Glutamatergic neuron (in vitro differentiated cells): Measurements from ENCODE around the gene DTX4. TPM values are rescaled to one million over a fixed set of nuclear protein-coding genes. Genes with fewer than 3 reads are reported as not detected.

Source experiments
- DNase-seq: peaks from one replicate; pipeline ENCODE4 v3.0.0; 2022
- H3K27ac Mint-ChIP-seq: one replicate; pipeline ENCODE4 v1.8.0; 2020; ENCODE audit warnings: mild to moderate bottlenecking, mixed read lengths, inconsistent platforms; ENCODE audit not compliant: unreplicated experiment
- H3K27me3 Mint-ChIP-seq: one replicate; pipeline ENCODE4 v1.8.0; 2020; ENCODE audit warnings: mild to moderate bottlenecking, moderate library complexity, mixed read lengths, inconsistent platforms; ENCODE audit not compliant: unreplicated experiment
- H3K36me3 Mint-ChIP-seq: one replicate; pipeline ENCODE4 v1.8.0; 2020; ENCODE audit warnings: mild to moderate bottlenecking, mixed read lengths, inconsistent platforms; ENCODE audit not compliant: unreplicated experiment
- H3K4me1 Mint-ChIP-seq: one replicate; pipeline ENCODE4 v1.8.0; 2020; ENCODE audit warnings: mild to moderate bottlenecking, low read depth, mixed read lengths, inconsistent platforms; ENCODE audit not compliant: unreplicated experiment
- H3K4me3 Mint-ChIP-seq: one replicate; pipeline ENCODE4 v1.8.0; 2020; ENCODE audit warnings: mild to moderate bottlenecking, mixed read lengths, inconsistent platforms; ENCODE audit not compliant: unreplicated experiment
- H3K9me3 Mint-ChIP-seq: one replicate; pipeline ENCODE4 v1.8.0; 2020; ENCODE audit warnings: mild to moderate bottlenecking, moderate library complexity, mixed read lengths, inconsistent platforms; ENCODE audit not compliant: unreplicated experiment
- CTCF ChIP-seq: fragments of 200-600 bp; sonication (generic); IDR thresholded peaks from one replicate; pipeline ENCODE4 v1.5.0; 2021; ENCODE audit not compliant: partially characterized antibody, unreplicated experiment
- total RNA-seq: library from RNA; stranded (reverse); fragmentation: NEBNext Ultra II Directional; extraction: Animal tissue kit (Norgen Biotek cat#: 25700); gene quantifications from one replicate; pipeline ENCODE4 v1.2.1, GENCODE V29; 2021; ENCODE audit not compliant: unreplicated experiment

DTX4 gene
- total RNA-seq, 1 donor from 2014 or later, result 4.1 TPM

GRCh38 chr11:59223177-59223576 is 51.2 kb downstream of the DTX4 start:
- Mint-ChIP-seq H3K9me3 (no peaks in the 10 kb centered on the region), H3K4me1 (no peaks in the 10 kb centered on the region), H3K27ac (no peak overlapping the region), H3K4me3 (no peak overlapping the region), H3K36me3 (no peaks in the 10 kb centered on the region), H3K27me3 (no peaks in the 10 kb centered on the region)
- TF ChIP-seq CTCF, result no peak
- DNase-seq, result no peak

GRCh38 chr11:59223611-59224010 is 51.7 kb downstream of the DTX4 start:
- no peak for TF ChIP-seq CTCF
- Mint-ChIP-seq H3K27ac (no peak overlapping the region), H3K4me3 (no peak overlapping the region), H3K9me3 (no peaks in the 10 kb centered on the region), H3K36me3 (no peaks in the 10 kb centered on the region), H3K27me3 (no peaks in the 10 kb centered on the region), H3K4me1 (no peaks in the 10 kb centered on the region)
- DNase-seq, result no peak

GRCh38 chr11:59224351-59224928 is 52.5 kb downstream of the DTX4 start:
- H3K4me3 Mint-ChIP-seq, result no peak overlapping the region
- no peak for DNase-seq
- no peaks in the 10 kb centered on the region for H3K27me3 Mint-ChIP-seq
- peaks cover 1% of the 10 kb centered on the region for H3K9me3 Mint-ChIP-seq
- no peaks in the 10 kb centered on the region for H3K4me1 Mint-ChIP-seq
- no peak for TF ChIP-seq CTCF
- no peaks in the 10 kb centered on the region for H3K36me3 Mint-ChIP-seq
- H3K27ac Mint-ChIP-seq, result no peak overlapping the region

- H3K27ac Mint-ChIP-seq, result no peak overlapping the region
- no peaks in the 10 kb centered on the region for H3K27me3 Mint-ChIP-seq
- no peaks in the 10 kb centered on the region for H3K36me3 Mint-ChIP-seq
- H3K4me1 Mint-ChIP-seq, result no peaks in the 10 kb centered on the region
- DNase-seq, result no peak
- H3K4me3 Mint-ChIP-seq, result no peak overlapping the region
- peaks cover 2% of the 10 kb centered on the region for H3K9me3 Mint-ChIP-seq
- TF ChIP-seq CTCF, result no peak
Measured at GRCh38 chr11:59225017-59225416, 53.1 kb downstream of the DTX4 start.

- Mint-ChIP-seq H3K4me1 (no peaks in the 10 kb centered on the region), H3K36me3 (peaks cover 4% of the 10 kb centered on the region), H3K27me3 (no peaks in the 10 kb centered on the region)
Measured at GRCh38 chr11:59226396-59226795, 54.5 kb downstream of the DTX4 start.

More at GRCh38 chr11:59226396-59226795, 54.5 kb downstream of the DTX4 start:
- Mint-ChIP-seq H3K27ac (no peak overlapping the region), H3K9me3 (peaks cover 3% of the 10 kb centered on the region), H3K4me3 (no peak overlapping the region)
- DNase-seq, result no peak
- no peak for TF ChIP-seq CTCF
